Esophagus (tissue), 2 donors: ENCODE data around the gene CDK14. TPM values are rescaled to one million over a fixed set of nuclear protein-coding genes. Genes with fewer than 3 reads are reported as not detected.
"Not testable (repeated sequence)": the region's sequence is repeated elsewhere in the genome, so short reads cannot be mapped to it uniquely, and the experiment has no call there.

Experiments used
- H3K27ac ChIP-seq, 2 donors: one replicate each; pipeline ENCODE4 v1.5.1; 2013; ENCODE audit warnings: low read depth in 2 of 2, mild to moderate bottlenecking in 2 of 2, inconsistent platforms in 1 of 2, low read length in 1 of 2, moderate library complexity in 1 of 2
- H3K27me3 ChIP-seq, 2 donors: one replicate each; pipeline ENCODE4 v1.6.1; 2013; ENCODE audit warnings: low read length in 2 of 2, control low read depth in 1 of 2, mild to moderate bottlenecking in 1 of 2; ENCODE audit not compliant: insufficient read depth in 2 of 2, control insufficient read depth in 1 of 2
- H3K36me3 ChIP-seq, 2 donors: one replicate each; pipeline ENCODE4 v1.6.1; 2013; ENCODE audit warnings: low read length in 1 of 2; ENCODE audit not compliant: control insufficient read depth in 2 of 2, insufficient read depth in 2 of 2
- H3K4me1 ChIP-seq, 2 donors: one replicate each; pipeline ENCODE4 v1.6.1; 2013; ENCODE audit warnings: low read length in 1 of 2; ENCODE audit not compliant: control insufficient read depth in 2 of 2, insufficient read depth in 2 of 2
- H3K4me3 ChIP-seq, 2 donors: one replicate each; pipeline ENCODE4 v1.5.1; 2013; ENCODE audit warnings: low read length in 2 of 2, mild to moderate bottlenecking in 2 of 2, low read depth in 1 of 2, moderate library complexity in 1 of 2
- H3K9me3 ChIP-seq, 2 donors: one replicate each; pipeline ENCODE4 v1.6.1; 2013; ENCODE audit warnings: mild to moderate bottlenecking in 2 of 2, low read depth in 1 of 2, low read length in 1 of 2, moderate library complexity in 1 of 2; ENCODE audit not compliant: control insufficient read depth in 2 of 2, insufficient read depth in 1 of 2
- WGBS, 2 donors: extraction: QIAGEN DNeasy Blood & Tissue Kit; methylation state at CpG; one replicate each; pipeline ENCODE4 v1.1.7; 2013; 5-methylcytosine and 5-hydroxymethylcytosine counted together
- polyA plus RNA-seq, 2 donors: library from polyadenylated mRNA; stranded (reverse); fragments of 200-250 nt; gene quantifications; one replicate each; pipeline ENCODE4 v1.2.3, GENCODE V29; 2013
- donor health status: healthy with polysubstance abuse.
- donor health status: Bipolar disorder and iron deficiency.

CDK14 gene
- polyA plus RNA-seq, 2 donors = 0.51 to 0.59 TPM

DNA sequence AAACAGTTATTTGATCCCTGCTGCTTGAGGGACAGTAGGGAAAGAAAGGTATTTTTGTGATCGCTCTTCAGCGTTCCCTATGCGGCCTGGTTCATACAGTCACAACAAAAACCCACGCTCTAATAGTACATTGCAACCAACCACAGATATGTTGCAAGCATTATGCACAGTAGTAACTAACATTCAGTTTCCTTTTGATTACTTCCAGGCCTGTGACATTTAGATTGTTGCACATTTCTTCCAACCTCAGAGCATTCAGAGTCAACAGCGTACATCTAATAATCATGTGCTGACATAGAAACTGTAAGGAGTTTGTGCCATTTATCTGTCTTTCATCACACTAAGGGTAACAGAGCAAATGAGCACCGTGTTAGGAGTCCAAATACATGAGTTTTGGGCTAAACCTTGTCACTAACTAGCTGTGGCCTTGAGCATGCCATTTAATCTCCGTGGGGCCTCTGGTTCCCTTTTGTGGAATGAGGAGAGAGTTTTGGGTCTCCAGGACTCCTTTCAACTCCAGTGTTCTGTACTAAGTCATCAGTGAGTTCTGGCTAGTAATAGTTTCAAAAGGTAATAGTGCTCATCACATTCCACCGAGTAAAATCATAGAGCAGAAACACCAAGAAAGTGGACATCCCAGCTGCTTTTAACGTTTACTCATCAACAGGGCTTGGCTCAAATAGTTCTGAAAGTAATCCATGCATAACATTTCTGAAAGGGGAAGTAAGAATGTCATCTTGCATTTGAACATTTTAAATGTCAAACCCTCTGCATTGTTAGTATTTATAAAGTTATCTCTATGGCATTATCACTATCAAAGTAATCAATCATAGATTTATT is 569.1 kb downstream of the CDK14 start:
- WGBS, 2 donors = 72 to 73% methylated on average over 9 of the region's 9 CpGs
- no peaks in the 10 kb centered on the region for H3K9me3 ChIP-seq
- H3K4me3 ChIP-seq = no peak overlapping the region
- no peaks in the 10 kb centered on the region for H3K36me3 ChIP-seq
- H3K27ac ChIP-seq = no peak overlapping the region
- no peaks in the 10 kb centered on the region for H3K27me3 ChIP-seq
- H3K4me1 ChIP-seq = no peaks in the 10 kb centered on the region

- WGBS, 2 donors = 84 to 88% methylated on average over 1 of the region's 1 CpG
- H3K4me1 ChIP-seq = no peaks in the 10 kb centered on the region
- H3K36me3 ChIP-seq = no peaks in the 10 kb centered on the region
- no peak overlapping the region for H3K27ac ChIP-seq
- H3K27me3 ChIP-seq = no peaks in the 10 kb centered on the region
- no peaks in the 10 kb centered on the region for H3K9me3 ChIP-seq
- H3K4me3 ChIP-seq = no peak overlapping the region
Observed at GRCh38 chr7:91165846-91166230, 569.7 kb downstream of the CDK14 start.

DNA sequence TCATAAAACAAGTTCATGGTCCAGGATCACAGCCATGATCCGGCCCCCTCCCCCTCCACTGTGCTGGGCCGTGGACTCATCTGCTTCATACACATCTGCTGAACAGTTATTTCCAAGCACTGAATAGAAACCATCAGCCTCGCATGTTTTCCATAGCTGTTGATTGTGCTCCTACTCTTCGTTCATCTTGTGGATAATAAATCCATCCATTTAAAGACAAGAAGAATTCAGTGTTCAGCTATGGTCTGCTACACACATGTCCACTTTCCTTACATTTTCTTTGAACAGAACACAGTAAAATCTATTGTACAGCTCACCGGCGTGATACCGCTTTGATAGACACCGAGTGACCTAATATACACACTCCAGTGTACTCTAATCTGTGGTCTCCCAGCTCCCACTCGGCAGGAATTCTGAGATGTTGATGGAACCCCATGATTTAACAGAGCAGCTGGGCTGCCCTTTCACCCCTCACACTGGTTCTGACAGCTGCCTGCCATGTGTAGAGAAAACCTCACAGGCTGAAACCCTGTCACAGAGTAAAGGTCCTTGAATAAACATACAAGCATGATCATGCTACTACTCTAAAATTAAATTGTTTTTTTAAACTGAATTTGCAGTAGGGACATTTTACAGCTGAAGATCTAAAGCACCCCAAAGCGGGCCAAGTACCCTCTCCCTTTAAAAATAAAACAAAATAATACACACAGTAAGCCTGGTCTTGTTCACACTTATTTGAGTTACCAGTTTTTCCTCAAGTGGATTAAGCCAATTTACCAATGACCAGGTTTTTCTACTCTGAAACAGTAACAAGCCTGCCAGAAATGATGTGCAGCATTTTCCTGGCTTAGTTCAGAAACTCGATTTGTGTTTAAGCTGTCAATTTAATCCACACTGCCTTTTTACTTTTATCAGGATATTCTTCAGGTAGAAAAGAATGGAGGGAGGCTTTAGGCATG is 573.0 kb downstream of the CDK14 start:
- H3K9me3 ChIP-seq = no peaks in the 10 kb centered on the region
- no peaks in the 10 kb centered on the region for H3K36me3 ChIP-seq
- no peaks in the 10 kb centered on the region for H3K4me1 ChIP-seq
- 70 to 79% methylated on average over 11 of the region's 11 CpGs for WGBS, 2 donors
- no peak overlapping the region for H3K27ac ChIP-seq
- H3K4me3 ChIP-seq = no peak overlapping the region
- H3K27me3 ChIP-seq = no peaks in the 10 kb centered on the region

GRCh38 chr7:91169830-91170191 is 573.7 kb downstream of the CDK14 start:
- H3K4me3 ChIP-seq = no peak overlapping the region
- no peaks in the 10 kb centered on the region for H3K9me3 ChIP-seq
- no peaks in the 10 kb centered on the region for H3K27me3 ChIP-seq
- no peaks in the 10 kb centered on the region for H3K36me3 ChIP-seq
- no peaks in the 10 kb centered on the region for H3K4me1 ChIP-seq
- WGBS, 2 donors = 69 to 70% methylated on average over 5 of the region's 5 CpGs
- H3K27ac ChIP-seq = no peak overlapping the region

- not testable (repeated sequence) for H3K27me3 ChIP-seq, H3K4me1 ChIP-seq, H3K36me3 ChIP-seq, H3K9me3 ChIP-seq, H3K27ac ChIP-seq, H3K4me3 ChIP-seq
- WGBS, 2 donors = 97% methylated on average over 5 to 6 of the region's 11 CpGs
Observed at GRCh38 chr7:91173265-91173664, 577.1 kb downstream of the CDK14 start.

- WGBS, 2 donors = 57 to 64% methylated on average over 1 of the region's 1 CpG
- H3K27ac ChIP-seq = no peak overlapping the region
- H3K4me3 ChIP-seq = no peak overlapping the region
- H3K9me3 ChIP-seq = no peaks in the 10 kb centered on the region
- H3K36me3 ChIP-seq = no peaks in the 10 kb centered on the region
- no peaks in the 10 kb centered on the region for H3K4me1 ChIP-seq
- no peaks in the 10 kb centered on the region for H3K27me3 ChIP-seq
Observed at GRCh38 chr7:91180746-91181145, 584.6 kb downstream of the CDK14 start.

GRCh38 chr7:91181949-91182348 is 585.8 kb downstream of the CDK14 start:
- Histone ChIP-seq H3K9me3 (no peaks in the 10 kb centered on the region), H3K27me3 (no peaks in the 10 kb centered on the region), H3K27ac (no peak overlapping the region), H3K36me3 (no peaks in the 10 kb centered on the region), H3K4me1 (no peaks in the 10 kb centered on the region), H3K4me3 (no peak overlapping the region)

GRCh38 chr7:91182819-91183764 is 587.0 kb downstream of the CDK14 start:
- Histone ChIP-seq H3K27me3 (no peaks in the 10 kb centered on the region), H3K9me3 (no peaks in the 10 kb centered on the region), H3K4me1 (no peaks in the 10 kb centered on the region), H3K27ac (no peak overlapping the region), H3K36me3 (no peaks in the 10 kb centered on the region), H3K4me3 (no peak overlapping the region)
- 33% methylated on average over 5 of the region's 5 CpGs for WGBS, 2 donors

GRCh38 chr7:91185771-91186170 is 589.6 kb downstream of the CDK14 start:
- WGBS, 2 donors = 92 to 96% methylated on average over 2 of the region's 2 CpGs
- Histone ChIP-seq H3K36me3 (no peaks in the 10 kb centered on the region), H3K27ac (no peak overlapping the region), H3K4me1 (no peaks in the 10 kb centered on the region), H3K27me3 (no peaks in the 10 kb centered on the region), H3K4me3 (no peak overlapping the region), H3K9me3 (no peaks in the 10 kb centered on the region)
